Spinal cord (tissue), 10 donors: ENCODE measurements around the gene FAT3. TPM values are rescaled to one million over a fixed set of nuclear protein-coding genes. Genes with fewer than 3 reads are reported as not detected.

Experiments
- DNase-seq, 6 donors: peaks; one replicate each; pipeline versions ENCODE4 v3.0.0 to v3.0.0-alpha.2; 2013 to 2015; ENCODE audit warnings: low spot score in 6 of 6, low read depth in 4 of 6
- H3K27ac ChIP-seq: one replicate; pipeline ENCODE4 v1.5.1; 2013; ENCODE audit warnings: low read depth, low read length, control low read depth
- H3K27me3 ChIP-seq: one replicate; pipeline ENCODE4 v1.6.1; 2013; ENCODE audit warnings: low read length; ENCODE audit not compliant: control insufficient read depth, insufficient read depth
- H3K36me3 ChIP-seq: one replicate; pipeline ENCODE4 v1.6.1; 2013; ENCODE audit warnings: low read length; ENCODE audit not compliant: control insufficient read depth, insufficient read depth
- H3K4me1 ChIP-seq: one replicate; pipeline ENCODE4 v1.6.1; 2013; ENCODE audit warnings: low read length; ENCODE audit not compliant: control insufficient read depth, insufficient read depth
- H3K4me3 ChIP-seq: one replicate; pipeline ENCODE4 v1.5.1; 2013; ENCODE audit warnings: low read depth, low read length, control low read depth
- H3K9me3 ChIP-seq: one replicate; pipeline ENCODE4 v1.6.1; 2013; ENCODE audit warnings: low read length; ENCODE audit not compliant: control insufficient read depth, insufficient read depth
- WGBS: methylation state at CpG from one replicate; pipeline ENCODE4 v1.1.5; 2013; ENCODE audit warnings: missing lambda C conversion rate; ENCODE audit not compliant: insufficient coverage; 5-methylcytosine and 5-hydroxymethylcytosine counted together
- polyA plus RNA-seq, 2 donors: library from polyadenylated mRNA; unstranded; fragments of 120-200 nt; gene quantifications; one replicate each; pipeline ENCODE4 v1.2.1, GENCODE V29; 2013; ENCODE audit not compliant: insufficient read length in 2 of 2
- total RNA-seq, 2 donors: library from RNA; depleted of rRNA in 1 of 2; stranded (reverse); fragments of 120-200 nt in 1 of 2; fragments of >200 nt in 1 of 2; gene quantifications; one replicate each; pipeline versions ENCODE4 v1.2.3 to v1.2.4, GENCODE V29; 2013 to 2014
- donor health status: healthy.

Gene FAT3
- total and polyA plus RNA-seq, 4 donors = 39.5 to 87.7 (median 47.5) TPM

DNA sequence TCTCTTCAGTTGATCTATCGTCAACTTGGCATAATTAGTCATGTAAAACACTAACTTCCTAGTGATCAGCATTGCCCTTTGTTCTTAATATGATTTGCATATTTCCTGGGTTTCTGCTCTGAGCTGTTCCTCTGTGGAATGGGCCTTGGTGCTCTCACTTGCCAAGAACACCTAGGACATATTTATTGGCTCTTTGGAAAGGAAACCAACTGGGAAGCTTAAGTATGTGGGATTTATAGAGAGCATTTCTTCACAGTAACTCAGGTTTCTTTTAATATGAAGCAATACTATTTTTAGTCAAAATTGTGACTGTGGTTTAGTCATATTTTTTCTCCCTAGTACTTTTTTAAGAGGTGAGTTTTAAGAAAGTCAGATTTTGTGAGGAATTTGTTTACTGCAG lies 28.8 kb downstream of the FAT3 start:
- Histone ChIP-seq H3K9me3 (no peaks in the 10 kb centered on the region), H3K36me3 (no peaks in the 10 kb centered on the region), H3K27ac (no peak overlapping the region), H3K4me3 (no peak overlapping the region), H3K27me3 (no peaks in the 10 kb centered on the region), H3K4me1 (peaks cover 3% of the 10 kb centered on the region)
- DNase-seq = no peak
- WGBS = no CpG with 5 or more reads among the region's 1 CpG

DNA sequence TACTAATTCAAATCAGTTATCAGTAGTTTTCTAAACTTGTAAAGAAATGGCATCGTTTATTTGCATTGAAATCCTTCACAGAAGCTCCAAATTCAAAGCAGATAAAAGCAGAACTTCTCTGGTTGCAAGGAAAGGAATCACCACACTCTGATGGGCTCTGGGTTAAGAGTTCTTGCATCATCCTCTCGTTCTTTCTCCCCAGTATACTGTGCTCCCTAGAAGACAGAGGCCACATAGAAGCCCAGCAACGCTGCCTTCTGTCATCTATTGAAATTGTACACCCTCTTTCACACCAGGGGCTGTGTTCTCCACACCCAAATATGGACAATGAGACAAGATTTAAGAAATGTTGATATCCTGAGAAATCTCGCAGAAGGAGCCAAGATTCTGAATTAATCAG lies 29.3 kb downstream of the FAT3 start:
- no CpG with 5 or more reads among the region's 4 CpGs for WGBS
- no peak overlapping the region for H3K27ac ChIP-seq

DNA sequence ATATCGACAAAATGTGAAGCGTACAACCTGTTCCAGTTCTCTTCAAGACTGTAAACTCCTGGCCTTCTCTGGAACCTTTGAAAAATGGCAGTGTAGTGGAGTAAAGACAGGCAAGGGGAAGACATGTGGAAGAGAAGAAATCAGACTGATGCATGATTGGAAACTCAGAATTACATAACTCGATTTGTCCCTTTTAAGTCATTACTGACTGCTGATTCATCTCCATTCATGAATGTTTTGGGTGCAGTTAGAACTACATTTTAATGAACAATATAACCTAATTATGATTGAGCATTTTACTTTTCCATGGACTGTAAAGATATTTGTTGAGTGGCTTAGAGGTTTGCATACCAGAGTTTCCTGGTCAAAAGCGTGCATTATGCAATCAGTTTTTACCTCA lies 32.9 kb downstream of the FAT3 start:
- no peak for DNase-seq
- WGBS = 100% methylated on average over 2 of the region's 4 CpGs

More for the DNA sequence above, 29.3 kb downstream of the FAT3 start:
- no peak overlapping the region for H3K4me3 ChIP-seq
- H3K36me3 ChIP-seq = no peaks in the 10 kb centered on the region
- no peak for DNase-seq
- H3K4me1 ChIP-seq = peaks cover 3% of the 10 kb centered on the region
- no peaks in the 10 kb centered on the region for H3K9me3 ChIP-seq
- no peaks in the 10 kb centered on the region for H3K27me3 ChIP-seq

DNA sequence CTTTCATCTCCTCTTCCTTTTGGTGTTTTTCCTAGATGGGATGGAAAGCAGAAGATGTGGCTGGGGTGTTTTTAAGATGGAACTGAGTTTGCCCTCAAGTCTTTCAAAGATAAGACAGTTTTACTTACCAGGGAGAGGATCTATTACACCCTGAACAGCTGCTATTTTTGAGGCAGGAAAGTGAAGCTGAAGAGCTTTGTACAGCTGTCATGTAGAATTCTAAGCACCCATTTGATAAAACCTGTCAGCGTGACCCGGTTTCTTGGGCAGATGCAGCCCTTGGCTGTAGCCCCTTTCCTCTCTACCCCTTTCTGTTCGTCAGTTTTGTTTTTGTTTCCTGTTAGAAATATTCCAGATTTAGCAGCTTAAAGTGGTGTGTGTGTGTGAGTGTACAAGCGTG lies 35.2 kb downstream of the FAT3 start:
- Histone ChIP-seq H3K9me3 (no peaks in the 10 kb centered on the region), H3K27ac (no peak overlapping the region), H3K27me3 (no peaks in the 10 kb centered on the region), H3K4me3 (no peak overlapping the region), H3K4me1 (no peaks in the 10 kb centered on the region), H3K36me3 (no peaks in the 10 kb centered on the region)
- WGBS = no CpG with 5 or more reads among the region's 4 CpGs
- no peak for DNase-seq

More for the DNA sequence above, 32.9 kb downstream of the FAT3 start:
- Histone ChIP-seq H3K4me1 (peaks cover 3% of the 10 kb centered on the region), H3K27me3 (no peaks in the 10 kb centered on the region), H3K9me3 (no peaks in the 10 kb centered on the region), H3K4me3 (no peak overlapping the region), H3K36me3 (no peaks in the 10 kb centered on the region), H3K27ac (no peak overlapping the region)

DNA sequence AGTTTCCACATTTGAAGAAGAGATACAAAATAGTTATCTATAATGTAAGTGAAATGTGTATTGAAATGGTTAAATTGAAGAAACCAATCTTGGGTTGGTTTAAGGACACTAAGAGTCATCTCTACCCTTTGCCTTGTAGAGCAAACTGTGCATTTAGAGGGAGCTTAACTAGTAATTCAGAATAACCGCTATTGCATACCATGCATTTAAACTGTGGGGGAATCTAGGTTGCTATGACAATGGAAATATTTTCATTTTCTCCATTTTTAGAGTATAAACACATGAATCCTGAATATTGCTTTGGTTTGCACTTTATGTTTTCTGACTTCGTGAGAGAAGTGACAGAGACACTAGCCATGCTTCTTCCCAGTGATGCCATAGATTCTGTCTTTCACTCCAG lies 39.7 kb downstream of the FAT3 start:
- H3K4me1 ChIP-seq = peaks cover 3% of the 10 kb centered on the region
- H3K36me3 ChIP-seq = no peaks in the 10 kb centered on the region
- DNase-seq = no peak
- no peaks in the 10 kb centered on the region for H3K27me3 ChIP-seq
- no peak overlapping the region for H3K27ac ChIP-seq
- no peak overlapping the region for H3K4me3 ChIP-seq
- no peaks in the 10 kb centered on the region for H3K9me3 ChIP-seq
- 86% methylated on average over 1 of the region's 2 CpGs for WGBS

DNA sequence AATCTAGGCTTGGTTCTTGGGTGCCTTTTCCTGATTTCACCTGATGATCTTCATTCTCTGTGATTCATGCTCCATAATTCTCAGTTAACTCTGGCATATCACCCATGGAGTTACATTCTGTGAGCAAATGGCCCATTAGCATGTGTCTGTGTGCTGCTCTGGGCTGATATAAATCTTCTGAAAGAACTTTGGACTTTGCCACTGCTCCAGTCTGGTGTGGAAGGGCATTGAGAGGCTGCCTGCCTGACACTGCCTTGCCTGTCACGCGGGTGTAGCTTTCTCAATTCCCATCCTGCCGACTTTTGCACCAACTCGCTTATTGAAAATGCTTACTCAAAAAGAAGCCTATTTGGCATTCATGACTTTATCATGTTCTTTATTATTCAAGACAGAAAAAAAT lies 42.2 kb downstream of the FAT3 start:
- Histone ChIP-seq H3K27me3 (no peaks in the 10 kb centered on the region), H3K27ac (peak overlapping the region; percentile 45), H3K4me1 (peaks cover 3% of the 10 kb centered on the region), H3K4me3 (no peak overlapping the region), H3K36me3 (no peaks in the 10 kb centered on the region), H3K9me3 (no peaks in the 10 kb centered on the region)
- 27% methylated on average over 2 of the region's 4 CpGs for WGBS
- peak in 4 of 6 donors; percentile 18 to 71 (median 45) for DNase-seq

DNA sequence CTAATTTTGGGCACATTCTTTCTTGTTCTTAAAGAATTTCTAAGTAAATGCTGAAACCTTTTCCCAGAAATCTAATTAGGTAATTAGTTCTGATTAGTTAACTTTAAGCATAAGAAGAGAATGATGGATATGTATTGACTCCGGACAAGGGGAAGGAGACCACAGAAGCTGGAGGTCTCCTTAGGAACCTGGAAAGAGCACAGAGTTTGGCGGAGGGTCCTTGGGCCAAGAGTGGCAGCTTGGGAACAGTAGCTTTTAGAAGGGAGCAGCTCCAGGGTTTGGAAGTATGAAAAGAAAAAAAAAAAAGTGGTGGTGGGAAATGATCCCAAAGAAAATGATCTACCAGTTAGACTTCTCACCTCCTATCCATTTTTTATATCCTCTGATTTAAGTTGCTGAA lies 42.7 kb downstream of the FAT3 start:
- no peaks in the 10 kb centered on the region for H3K27me3 ChIP-seq
- no peaks in the 10 kb centered on the region for H3K36me3 ChIP-seq
- H3K9me3 ChIP-seq = no peaks in the 10 kb centered on the region
- no peak overlapping the region for H3K4me3 ChIP-seq
- 31% methylated on average over 2 of the region's 2 CpGs for WGBS
- DNase-seq = peak in 2 of 6 donors; percentile 24 to 54
- peaks cover 3% of the 10 kb centered on the region for H3K4me1 ChIP-seq
- H3K27ac ChIP-seq = peak overlapping the region; percentile 45

DNA sequence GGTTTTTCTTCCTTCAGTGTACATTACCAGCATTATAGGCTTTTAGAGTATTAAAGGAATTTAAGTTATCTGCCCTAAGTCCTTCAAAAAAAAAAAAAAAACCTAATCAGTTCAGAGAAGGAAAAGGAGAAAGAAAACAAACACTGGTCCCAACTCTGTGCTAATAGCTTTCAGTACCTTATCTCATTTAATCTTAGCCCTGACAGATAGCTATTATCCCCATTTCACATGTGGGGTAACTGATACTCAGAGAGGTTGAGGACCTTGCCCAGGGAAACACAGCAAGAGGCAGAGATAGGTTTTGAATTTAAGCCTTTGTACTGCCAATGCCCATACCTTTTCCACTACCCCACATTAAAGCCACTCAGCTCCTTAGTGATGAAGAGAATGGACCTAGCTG lies 43.4 kb downstream of the FAT3 start:
- H3K9me3 ChIP-seq = no peaks in the 10 kb centered on the region
- no peak overlapping the region for H3K4me3 ChIP-seq
- H3K27ac ChIP-seq = no peak overlapping the region
- DNase-seq = no peak
- no peaks in the 10 kb centered on the region for H3K36me3 ChIP-seq
- peaks cover 6% of the 10 kb centered on the region for H3K4me1 ChIP-seq
- no peaks in the 10 kb centered on the region for H3K27me3 ChIP-seq

DNA sequence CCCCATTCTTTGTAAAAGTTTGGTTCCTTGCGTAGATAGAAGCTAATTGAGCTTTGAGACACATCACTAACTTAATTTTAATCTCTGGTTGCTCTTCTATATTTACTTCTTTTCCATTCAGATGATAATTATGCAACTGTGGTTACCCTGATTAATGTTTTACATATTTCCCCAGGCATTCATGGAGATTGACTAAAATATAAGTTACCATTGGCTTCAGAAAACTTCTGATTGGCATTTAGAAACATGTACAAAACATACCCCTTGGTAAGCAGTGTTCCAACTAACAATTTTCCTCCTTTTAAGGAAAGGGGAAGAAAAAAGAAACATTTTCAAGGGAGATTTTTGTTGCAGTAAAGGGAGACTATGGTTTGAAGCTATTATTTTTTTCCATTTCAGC lies 43.9 kb downstream of the FAT3 start:
- H3K27me3 ChIP-seq = no peaks in the 10 kb centered on the region
- DNase-seq = no peak
- H3K36me3 ChIP-seq = no peaks in the 10 kb centered on the region
- H3K4me3 ChIP-seq = no peak overlapping the region
- no peak overlapping the region for H3K27ac ChIP-seq
- peaks cover 6% of the 10 kb centered on the region for H3K4me1 ChIP-seq
- no CpG with 5 or more reads among the region's 1 CpG for whole genome bisulfite sequencing
- no peaks in the 10 kb centered on the region for H3K9me3 ChIP-seq

DNA sequence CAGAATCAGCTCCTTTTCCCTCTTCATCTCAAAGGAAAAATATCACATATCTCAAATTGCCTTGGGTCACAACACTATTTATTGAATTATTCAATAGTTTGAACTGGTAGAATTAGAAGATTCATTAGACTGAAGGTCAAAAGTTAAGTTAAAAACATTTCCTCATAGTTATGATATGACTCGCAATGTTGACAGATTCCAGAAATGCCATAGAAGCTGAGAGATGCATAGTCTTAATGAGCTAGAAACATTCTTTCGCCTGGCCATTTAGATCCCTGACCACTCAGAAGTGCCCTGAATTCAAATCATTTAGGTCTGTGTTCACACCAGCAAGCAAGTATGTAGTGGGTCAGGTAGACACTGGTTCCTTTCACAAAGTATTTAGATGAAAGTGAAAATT lies 44.4 kb downstream of the FAT3 start:
- WGBS = 92% methylated on average over 2 of the region's 2 CpGs

More for the DNA sequence above, 44.4 kb downstream of the FAT3 start:
- no peaks in the 10 kb centered on the region for H3K9me3 ChIP-seq
- no peak overlapping the region for H3K4me3 ChIP-seq
- H3K36me3 ChIP-seq = no peaks in the 10 kb centered on the region
- H3K27me3 ChIP-seq = no peaks in the 10 kb centered on the region
- peaks cover 6% of the 10 kb centered on the region for H3K4me1 ChIP-seq
- DNase-seq = no peak
- no peak overlapping the region for H3K27ac ChIP-seq
